ENCODE results near the gene HES5.

The HES5 gene

GRCh38 chr1:2514863-2515762 lies 14.9 kb downstream of the HES5 start:
- no peak for DNase-seq (ENCODE audit: low spot score)

GRCh38 chr1:2513939-2514652 lies 16.0 kb downstream of the HES5 start:
- DNase-seq (ENCODE audit: low spot score) = no peak

- no peak for DNase-seq (ENCODE audit: low spot score)
These were observed 17.1 kb downstream of the HES5 start for GRCh38 chr1:2512862-2513421.

- DNase-seq (ENCODE audit: low spot score) = no peak
These were observed 19.5 kb downstream of the HES5 start for GRCh38 chr1:2510366-2511155.

- no peak for DNase-seq (ENCODE audit: low spot score)
These were observed 20.5 kb downstream of the HES5 start for GRCh38 chr1:2509589-2509988.

- DNase-seq (ENCODE audit: low spot score) = no peak
These were observed 21.3 kb downstream of the HES5 start for GRCh38 chr1:2508751-2509150.

- no peak for DNase-seq (ENCODE audit: low spot score)
These were observed 21.9 kb downstream of the HES5 start for GRCh38 chr1:2508180-2508579.

- no peak for DNase-seq (ENCODE audit: low spot score)
These were observed 22.3 kb downstream of the HES5 start for GRCh38 chr1:2507744-2508155.

- no peak for DNase-seq (ENCODE audit: low spot score)
These were observed 23.0 kb downstream of the HES5 start for GRCh38 chr1:2506901-2507565.

- DNase-seq (ENCODE audit: low spot score) = no peak
These were observed 23.8 kb downstream of the HES5 start for GRCh38 chr1:2506007-2506860.

- no peak for DNase-seq (ENCODE audit: low spot score)
These were observed 24.5 kb downstream of the HES5 start for GRCh38 chr1:2505461-2505994.

GRCh38 chr1:2504949-2505272 lies 25.2 kb downstream of the HES5 start:
- DNase-seq (ENCODE audit: low spot score) = no peak

- DNase-seq (ENCODE audit: low spot score) = peak; percentile 60
These were observed 25.7 kb downstream of the HES5 start for GRCh38 chr1:2504225-2504948.

GRCh38 chr1:2503554-2504224 lies 26.4 kb downstream of the HES5 start:
- no peak for DNase-seq (ENCODE audit: low spot score)

- DNase-seq (ENCODE audit: low spot score) = no peak
These were observed 27.2 kb downstream of the HES5 start for GRCh38 chr1:2502661-2503553.

- no peak for DNase-seq (ENCODE audit: low spot score)
These were observed 27.9 kb downstream of the HES5 start for GRCh38 chr1:2502210-2502609.

- no peak for DNase-seq (ENCODE audit: low spot score)
These were observed 28.3 kb downstream of the HES5 start for GRCh38 chr1:2501820-2502119.

GRCh38 chr1:2501041-2501819 lies 28.8 kb downstream of the HES5 start:
- DNase-seq (ENCODE audit: low spot score) = no peak

Measured in hepatic stellate cell (primary cell).